GM19351 (cell line): ENCODE data around the gene JAK1.

Source experiments
- ATAC-seq: cut with Tn5 transposase; IDR thresholded peaks from one replicate; pipeline ENCODE4 v1.9.1; 2021; ENCODE audit warnings: mild to moderate bottlenecking, moderate library complexity; ENCODE audit not compliant: unreplicated experiment

JAK1 gene

GRCh38 chr1:64801851-64802523 is 164.4 kb downstream of the JAK1 start:
- ATAC-seq: no peak

DNA sequence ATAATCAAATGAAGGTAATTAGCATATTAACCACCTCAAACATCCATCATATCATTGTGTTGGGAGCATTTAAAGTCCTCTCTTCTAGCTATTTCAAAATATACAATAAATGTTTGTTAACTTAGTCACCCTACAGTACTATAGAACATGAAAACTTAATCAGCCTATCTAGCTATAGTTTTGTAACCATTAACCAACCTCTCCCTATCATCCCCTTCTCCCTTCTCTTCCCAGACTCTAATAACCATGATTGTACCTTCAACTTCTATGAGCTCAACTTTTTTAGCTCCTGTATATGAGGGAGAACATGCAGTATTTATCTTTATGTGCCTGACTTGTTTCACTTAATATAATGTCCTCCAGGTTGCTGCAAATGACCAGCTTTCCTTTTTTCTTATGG is 167.5 kb downstream of the JAK1 start:
- no peak for ATAC-seq

- no peak for ATAC-seq
These were observed 175.4 kb downstream of the JAK1 start for GRCh38 chr1:64790832-64791487.
